ENCODE results near the gene ATP13A3. TPM values are rescaled to one million over a fixed set of nuclear protein-coding genes. Genes with fewer than 3 reads are reported as not detected.

The ATP13A3 gene
- total RNA-seq, 2 experiments from 2014 or later: 79.5 to 84.5 TPM

DNA sequence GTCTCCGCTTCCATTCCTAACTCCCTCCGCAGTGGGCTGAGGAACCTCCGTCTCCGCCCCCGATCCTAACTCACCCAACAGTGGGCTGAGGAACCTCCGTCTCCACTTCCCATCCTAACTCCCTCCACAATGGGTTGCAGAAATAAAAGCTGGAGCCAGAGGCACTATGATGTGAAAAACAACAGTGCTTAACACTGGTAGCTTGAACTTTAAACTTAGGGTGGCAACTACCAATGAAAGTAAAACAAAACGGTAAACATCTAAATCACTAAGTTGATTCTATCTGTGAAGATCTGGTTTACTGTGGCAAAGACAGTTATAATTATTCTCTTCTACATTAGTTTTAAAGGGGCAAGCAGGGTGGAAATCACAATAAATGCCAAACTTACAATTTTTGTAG lies 61.8 kb downstream of the ATP13A3 start:
- ChIA-PET CTCF (ENCODE audit: unreplicated experiment) (no interaction called here), POLR2A (no interaction called here)
- Histone ChIP-seq H3K4me3 (ENCODE audit: low read depth, low read length, poor library complexity, severe bottlenecking) (no peak overlapping the region), H3K9me2 (ENCODE audit: insufficient read depth, low read length) (no peaks in the 10 kb centered on the region), H3K4me2 (ENCODE audit: low read length) (no peak overlapping the region), H3K79me2 (ENCODE audit: insufficient read depth, low read depth, low read length) (no peaks in the 10 kb centered on the region), H4K20me1 (ENCODE audit: insufficient read depth, low read length) (no peaks in the 10 kb centered on the region), H3K9me3 (ENCODE audit: low read length) (no peaks in the 10 kb centered on the region), H3K27ac (ENCODE audit: low read depth, low read length, poor library complexity, severe bottlenecking) (no peak overlapping the region), H3K36me3 (ENCODE audit: insufficient read depth, low read length) (peaks cover 73% of the 10 kb centered on the region), H3K4me1 (ENCODE audit: insufficient read depth, low read length, poor library complexity, severe bottlenecking) (no peaks in the 10 kb centered on the region), H2AFZ (ENCODE audit: low read length) (no peak overlapping the region)
- intact Hi-C loops (cut with micrococcal nuclease; ENCODE audit: unreplicated experiment): no loop called here
- no TSS peak for BruUV-seq (replicated peaks)
- no peak for DNase-seq (ENCODE audit: low spot score)
- no peak for TF ChIP-seq EZH2phosphoT487 (IDR thresholded peaks at IDR 0.05; ENCODE audit: borderline replicate concordance, low read depth, low read length)
- TF ChIP-seq, protein P1, sequence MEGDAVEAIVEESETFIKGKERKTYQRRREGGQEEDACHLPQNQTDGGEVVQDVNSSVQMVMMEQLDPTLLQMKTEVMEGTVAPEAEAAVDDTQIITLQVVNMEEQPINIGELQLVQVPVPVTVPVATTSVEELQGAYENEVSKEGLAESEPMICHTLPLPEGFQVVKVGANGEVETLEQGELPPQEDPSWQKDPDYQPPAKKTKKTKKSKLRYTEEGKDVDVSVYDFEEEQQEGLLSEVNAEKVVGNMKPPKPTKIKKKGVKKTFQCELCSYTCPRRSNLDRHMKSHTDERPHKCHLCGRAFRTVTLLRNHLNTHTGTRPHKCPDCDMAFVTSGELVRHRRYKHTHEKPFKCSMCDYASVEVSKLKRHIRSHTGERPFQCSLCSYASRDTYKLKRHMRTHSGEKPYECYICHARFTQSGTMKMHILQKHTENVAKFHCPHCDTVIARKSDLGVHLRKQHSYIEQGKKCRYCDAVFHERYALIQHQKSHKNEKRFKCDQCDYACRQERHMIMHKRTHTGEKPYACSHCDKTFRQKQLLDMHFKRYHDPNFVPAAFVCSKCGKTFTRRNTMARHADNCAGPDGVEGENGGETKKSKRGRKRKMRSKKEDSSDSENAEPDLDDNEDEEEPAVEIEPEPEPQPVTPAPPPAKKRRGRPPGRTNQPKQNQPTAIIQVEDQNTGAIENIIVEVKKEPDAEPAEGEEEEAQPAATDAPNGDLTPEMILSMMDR (conservative IDR thresholded peaks at IDR 0.05; ENCODE audit: low read length): no peak

DNA sequence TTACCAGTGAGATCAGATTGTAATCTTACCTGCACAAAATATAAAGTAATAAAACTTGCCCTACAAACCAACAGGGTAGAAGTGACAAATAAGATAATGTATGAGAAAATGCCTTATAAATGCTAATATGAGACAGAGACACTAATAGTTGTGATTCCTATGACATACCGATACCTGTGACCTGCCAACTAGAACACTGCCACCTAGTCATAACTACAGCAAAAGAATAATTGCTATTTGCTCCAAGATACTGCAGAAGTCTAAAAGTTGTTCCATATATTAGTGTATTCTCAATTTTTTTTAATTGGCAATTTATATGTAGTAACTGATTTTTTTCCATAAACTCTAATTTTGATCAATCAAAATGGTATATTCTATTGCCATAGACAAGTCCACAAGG lies 62.4 kb downstream of the ATP13A3 start:
- ChIA-PET POLR2A (interaction anchor here (0.6 kb wide), 1 partner anchor 11 kb away, joined by 4 read pairs; no protein-coding TSS in a partner anchor), CTCF (ENCODE audit: unreplicated experiment) (no interaction called here)
- H3K9me3 ChIP-seq (ENCODE audit: low read length): no peaks in the 10 kb centered on the region
- intact Hi-C loops (cut with micrococcal nuclease; ENCODE audit: unreplicated experiment): no loop called here
- H3K4me2 ChIP-seq (ENCODE audit: low read length): no peak overlapping the region
- H3K27ac ChIP-seq (ENCODE audit: low read depth, low read length, poor library complexity, severe bottlenecking): no peak overlapping the region
- H3K4me1 ChIP-seq (ENCODE audit: insufficient read depth, low read length, poor library complexity, severe bottlenecking): no peaks in the 10 kb centered on the region
- no TSS peak for BruUV-seq (replicated peaks)
- no peak overlapping the region for H3K4me3 ChIP-seq (ENCODE audit: low read depth, low read length, poor library complexity, severe bottlenecking)
- peaks cover 70% of the 10 kb centered on the region for H3K36me3 ChIP-seq (ENCODE audit: insufficient read depth, low read length)
- no peak for TF ChIP-seq EZH2phosphoT487 (IDR thresholded peaks at IDR 0.05; ENCODE audit: borderline replicate concordance, low read depth, low read length)
- TF ChIP-seq, protein P1 (conservative IDR thresholded peaks at IDR 0.05; ENCODE audit: low read length): peak; percentile 36; the same call in 1 of the 2 replicates
- H3K9me2 ChIP-seq (ENCODE audit: insufficient read depth, low read length): no peaks in the 10 kb centered on the region
- no peak overlapping the region for H2AFZ ChIP-seq (ENCODE audit: low read length)
- no peak for DNase-seq (ENCODE audit: low spot score)
- no peaks in the 10 kb centered on the region for H3K79me2 ChIP-seq (ENCODE audit: insufficient read depth, low read depth, low read length)
- no peaks in the 10 kb centered on the region for H4K20me1 ChIP-seq (ENCODE audit: insufficient read depth, low read length)

DNA sequence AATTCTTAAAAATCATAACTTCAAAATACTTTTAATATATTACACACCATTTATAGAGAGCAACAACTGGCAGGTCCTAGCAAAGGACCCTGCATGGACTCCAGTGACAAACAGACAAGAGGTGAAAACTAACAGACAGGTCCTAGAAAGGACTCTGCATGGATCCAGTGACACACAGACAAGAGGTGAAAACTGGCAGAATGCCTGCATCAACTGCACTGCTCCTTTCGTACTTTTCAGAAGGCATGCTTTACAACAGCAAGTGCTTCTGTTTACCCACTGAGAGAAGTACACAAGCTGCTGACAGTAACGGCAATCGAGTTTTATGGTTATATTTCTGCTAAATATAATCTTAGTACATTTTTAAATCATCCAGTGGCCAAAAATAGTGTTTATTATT lies 63.5 kb downstream of the ATP13A3 start:
- Histone ChIP-seq H3K9me3 (ENCODE audit: low read length) (no peaks in the 10 kb centered on the region), H4K20me1 (ENCODE audit: insufficient read depth, low read length) (no peaks in the 10 kb centered on the region), H3K4me3 (ENCODE audit: low read depth, low read length, poor library complexity, severe bottlenecking) (no peak overlapping the region), H3K4me1 (ENCODE audit: insufficient read depth, low read length, poor library complexity, severe bottlenecking) (no peaks in the 10 kb centered on the region), H3K36me3 (ENCODE audit: insufficient read depth, low read length) (peaks cover 72% of the 10 kb centered on the region), H3K79me2 (ENCODE audit: insufficient read depth, low read depth, low read length) (no peaks in the 10 kb centered on the region), H3K27ac (ENCODE audit: low read depth, low read length, poor library complexity, severe bottlenecking) (no peak overlapping the region), H3K4me2 (ENCODE audit: low read length) (no peak overlapping the region), H3K9me2 (ENCODE audit: insufficient read depth, low read length) (no peaks in the 10 kb centered on the region), H2AFZ (ENCODE audit: low read length) (no peak overlapping the region)
- ChIA-PET CTCF (ENCODE audit: unreplicated experiment) (no interaction called here), POLR2A (no interaction called here)
- DNase-seq (ENCODE audit: low spot score): no peak
- intact Hi-C loops (cut with micrococcal nuclease; ENCODE audit: unreplicated experiment): no loop called here
- no peak for TF ChIP-seq EZH2phosphoT487 (IDR thresholded peaks at IDR 0.05; ENCODE audit: borderline replicate concordance, low read depth, low read length)
- TF ChIP-seq, protein P1 (conservative IDR thresholded peaks at IDR 0.05; ENCODE audit: low read length): no peak
- no TSS peak for BruUV-seq (replicated peaks)
